NCI-H2029 treated with DMSO at 0.1 percent for 48 hours (cell line): ENCODE measurements around the gene FAM120B.

Experiments used
- DNase-seq: peaks from one replicate; lab custom pipeline; 2025; lab: John Stamatoyannopoulos, UW

The FAM120B gene

DNA sequence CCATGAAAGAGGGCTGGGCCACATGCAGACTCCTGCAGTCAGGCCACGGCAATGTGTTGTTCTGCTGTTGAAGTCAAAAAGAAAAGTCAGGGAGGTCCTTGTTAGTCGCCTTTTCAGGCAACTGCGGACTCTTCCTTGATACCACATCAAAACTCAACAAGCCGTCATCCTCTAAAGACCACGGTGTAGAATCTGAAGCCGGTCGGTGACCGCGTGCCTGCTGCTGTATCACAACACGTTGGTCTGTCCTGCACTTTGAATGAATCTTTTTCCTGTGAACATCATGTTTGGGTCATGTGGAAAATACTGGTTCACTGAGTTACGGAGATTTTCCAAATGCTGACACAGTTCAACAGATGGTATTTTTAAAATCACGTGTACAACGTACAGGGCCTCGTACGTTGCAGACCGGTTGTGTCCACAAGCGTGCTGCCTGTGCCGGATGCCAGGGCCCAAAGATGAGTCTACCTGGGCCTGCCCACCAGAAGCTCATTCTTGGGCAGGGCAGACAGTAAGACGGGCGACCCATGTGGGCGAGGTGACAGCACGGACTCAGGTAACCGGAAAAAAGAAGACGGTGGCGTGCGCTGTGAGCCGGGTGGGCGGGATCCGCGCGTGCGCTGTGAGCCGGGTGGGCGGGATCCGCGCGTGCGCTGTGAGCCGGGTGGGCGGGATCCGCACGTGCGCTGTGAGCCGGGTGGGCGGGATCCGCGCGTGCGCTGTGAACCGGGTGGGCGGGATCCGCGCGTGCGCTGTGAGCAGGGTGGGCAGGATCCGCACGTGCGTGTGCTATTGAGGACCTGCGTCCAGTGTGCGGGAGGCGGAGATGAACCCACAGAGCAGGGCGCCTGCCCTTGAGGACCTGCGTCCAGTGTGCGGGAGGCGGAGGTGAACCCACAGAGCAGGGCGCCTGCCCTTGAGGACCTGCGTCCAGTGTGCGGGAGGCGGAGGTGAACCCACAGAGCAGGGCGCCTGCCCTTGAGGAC, 114.5 kb downstream of the FAM120B start:
- no peak for DNase-seq

- no peak for DNase-seq
These were observed 115.4 kb downstream of the FAM120B start for GRCh38 chr6:170421921-170422320.

DNA sequence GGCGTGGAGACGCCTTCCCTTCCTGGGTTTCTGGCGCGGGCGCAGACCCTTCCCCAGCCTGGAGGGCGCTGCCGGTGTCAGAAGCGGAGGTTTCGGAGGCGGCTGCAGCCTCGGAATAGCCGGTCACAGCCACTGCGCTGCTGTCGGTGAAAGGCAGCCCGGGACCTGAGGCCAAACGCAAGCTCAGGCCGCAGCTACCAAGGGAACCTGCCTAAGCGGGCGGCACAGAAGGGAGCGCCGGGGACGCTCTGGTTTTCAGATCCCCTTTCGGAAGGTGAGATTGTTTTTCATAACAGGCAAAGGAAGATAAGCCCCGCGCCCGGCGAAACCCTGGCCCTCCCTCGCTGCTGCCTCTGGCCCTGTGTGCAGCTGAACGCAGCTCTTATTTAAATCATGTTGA, 116.5 kb downstream of the FAM120B start:
- DNase-seq, result no peak

DNA sequence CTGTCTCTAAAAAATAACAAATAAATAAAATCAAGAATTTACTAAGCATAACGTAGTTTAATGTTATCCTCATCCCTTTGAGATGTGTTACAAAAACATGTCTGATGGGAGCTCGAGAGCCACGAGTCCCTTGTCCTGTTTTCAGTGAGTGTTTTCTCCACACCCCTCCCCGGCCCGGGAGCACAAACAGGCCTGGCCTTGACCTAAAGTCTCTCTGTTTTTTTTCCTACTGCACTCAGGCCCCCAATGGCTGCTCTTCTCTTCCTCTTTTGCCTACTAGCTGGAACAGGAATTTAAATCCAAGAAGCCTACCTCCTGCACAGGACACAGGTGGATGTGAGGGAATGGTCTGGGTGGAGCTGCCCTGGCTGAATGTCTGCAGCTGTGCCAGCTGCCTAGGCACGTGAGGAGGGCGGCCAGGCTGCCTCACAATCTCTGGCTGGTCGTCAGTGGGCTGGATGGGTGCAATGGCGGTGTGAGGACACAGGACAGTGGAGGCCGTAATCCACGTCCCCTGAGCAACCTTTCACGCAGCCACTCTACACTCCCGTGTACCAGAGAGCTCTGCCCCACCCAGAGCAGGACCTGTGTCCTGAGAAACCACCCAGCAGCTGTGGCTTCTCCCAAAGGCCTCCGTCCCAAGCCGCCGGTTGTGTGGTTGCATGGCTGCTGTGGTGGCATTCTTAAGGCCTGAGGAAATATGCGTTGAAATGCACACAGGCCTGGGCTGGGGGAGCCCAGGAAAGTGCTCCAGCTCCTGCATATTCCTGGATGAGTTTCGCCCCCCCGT, 117.5 kb downstream of the FAM120B start:
- no peak for DNase-seq

DNA sequence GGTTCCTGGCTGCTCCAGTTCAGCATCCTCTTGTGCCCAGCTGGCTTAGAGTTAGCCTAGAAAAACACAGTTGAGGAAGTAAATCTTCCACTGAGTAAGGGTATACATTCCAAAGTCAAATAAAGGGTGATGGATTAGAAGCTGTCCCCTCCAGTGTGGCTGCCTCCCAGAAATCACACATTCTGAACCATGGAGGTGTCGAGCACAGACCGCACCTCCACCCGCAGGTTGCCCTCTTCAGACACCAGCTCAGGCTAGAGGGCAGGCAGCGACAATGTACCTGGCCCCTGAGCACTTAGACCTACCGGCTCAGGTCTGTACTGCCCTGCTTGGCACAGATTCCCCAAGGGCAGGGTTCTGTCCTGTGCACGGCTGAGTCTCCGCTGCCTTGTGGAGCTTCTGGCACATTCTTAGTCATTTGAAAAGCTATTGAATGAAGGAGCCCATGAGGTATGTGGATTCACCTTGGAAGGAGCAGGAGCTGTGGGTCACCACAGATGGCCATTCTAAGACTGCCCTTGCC, 118.1 kb downstream of the FAM120B start:
- DNase-seq, result no peak

GRCh38 chr6:170429450-170429849, 122.9 kb downstream of the FAM120B start:
- no peak for DNase-seq

- DNase-seq, result no peak
These were observed 126.9 kb downstream of the FAM120B start for GRCh38 chr6:170433163-170434116.

GRCh38 chr6:170434117-170434820, 127.7 kb downstream of the FAM120B start:
- peak; percentile 23 for DNase-seq

- DNase-seq, result no peak
These were observed 128.2 kb downstream of the FAM120B start for GRCh38 chr6:170434821-170435155.

DNA sequence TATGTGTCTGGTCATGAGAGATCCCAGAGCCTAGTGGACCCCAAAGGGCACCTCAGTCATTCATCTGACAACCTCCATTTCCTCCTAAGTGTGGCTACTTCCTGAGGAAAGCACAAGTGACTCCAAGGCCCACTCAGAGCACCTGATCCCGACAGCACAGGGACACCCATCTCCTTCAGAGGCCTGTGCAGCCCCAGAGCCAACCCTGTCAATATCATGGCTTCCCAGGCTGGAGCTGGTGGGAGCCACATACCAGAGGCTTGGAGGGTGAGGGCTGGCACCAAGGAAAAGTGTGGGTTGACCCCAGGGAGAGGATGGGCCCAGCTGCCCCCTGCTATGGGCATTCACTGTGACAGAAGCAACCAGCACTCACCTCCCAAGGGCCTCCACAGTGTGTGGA, 129.2 kb downstream of the FAM120B start:
- DNase-seq, result no peak

DNA sequence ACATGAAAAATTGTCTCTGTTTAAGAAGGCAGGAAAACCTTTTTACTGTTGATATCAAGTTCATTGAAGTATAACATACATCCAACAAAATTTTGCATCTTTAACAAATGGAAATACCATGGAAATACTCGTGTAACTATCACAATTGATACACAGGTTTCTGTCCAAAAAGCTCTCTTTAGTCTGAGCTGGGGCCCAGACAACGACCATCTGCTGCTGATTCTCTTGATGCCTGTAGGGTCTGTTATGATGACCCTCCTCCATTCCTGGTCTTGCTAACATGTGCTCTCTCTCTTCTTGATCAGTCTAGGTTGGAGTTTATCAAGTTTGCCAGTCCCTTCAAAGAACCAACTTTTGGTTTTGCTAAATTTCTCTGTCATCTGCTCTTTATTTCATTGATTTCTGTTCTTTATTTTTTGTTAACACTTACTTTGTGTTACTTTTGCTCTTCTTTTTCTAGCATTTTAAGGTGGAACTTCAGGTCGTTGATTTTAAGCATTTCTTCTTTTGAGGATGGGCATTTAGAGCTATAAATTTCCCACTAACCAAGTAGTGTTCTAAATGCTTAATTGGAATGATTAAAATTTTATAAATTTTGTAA, 129.8 kb downstream of the FAM120B start:
- no peak for DNase-seq

DNA sequence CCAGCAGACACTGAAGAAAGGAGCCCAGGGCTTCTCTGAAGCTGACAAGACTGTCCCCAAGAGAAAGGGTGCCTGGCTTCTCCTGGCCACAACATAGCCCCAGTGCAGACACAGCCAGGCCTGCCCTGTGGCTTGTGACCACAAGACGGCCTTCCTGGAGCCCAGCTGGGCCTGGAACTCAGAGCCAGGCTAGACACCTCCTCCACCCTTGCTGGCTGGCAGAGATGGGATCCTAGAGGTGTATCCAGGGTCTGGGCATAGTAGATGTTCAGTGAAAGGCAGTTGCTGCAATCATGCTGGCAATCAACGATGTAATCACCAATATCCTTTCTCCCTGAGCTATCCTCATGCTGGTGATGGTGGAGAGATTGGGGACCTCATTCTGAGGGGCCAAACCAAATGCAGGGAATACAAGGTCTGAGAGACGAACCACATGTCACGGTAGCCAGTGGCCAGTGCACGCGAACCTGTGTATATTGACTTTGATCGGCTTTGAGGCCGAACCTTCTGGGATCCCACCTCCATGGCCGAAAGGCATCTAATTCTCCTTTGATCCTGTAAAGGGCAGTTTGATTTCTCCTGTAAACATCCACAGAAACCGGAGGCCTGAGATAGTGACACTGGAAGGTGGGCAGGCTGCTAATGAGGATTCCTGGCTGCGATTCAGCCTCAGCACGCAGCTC, 131.3 kb downstream of the FAM120B start:
- no peak for DNase-seq

GRCh38 chr6:170438402-170438753, 131.8 kb downstream of the FAM120B start:
- peak; percentile 88 for DNase-seq

DNA sequence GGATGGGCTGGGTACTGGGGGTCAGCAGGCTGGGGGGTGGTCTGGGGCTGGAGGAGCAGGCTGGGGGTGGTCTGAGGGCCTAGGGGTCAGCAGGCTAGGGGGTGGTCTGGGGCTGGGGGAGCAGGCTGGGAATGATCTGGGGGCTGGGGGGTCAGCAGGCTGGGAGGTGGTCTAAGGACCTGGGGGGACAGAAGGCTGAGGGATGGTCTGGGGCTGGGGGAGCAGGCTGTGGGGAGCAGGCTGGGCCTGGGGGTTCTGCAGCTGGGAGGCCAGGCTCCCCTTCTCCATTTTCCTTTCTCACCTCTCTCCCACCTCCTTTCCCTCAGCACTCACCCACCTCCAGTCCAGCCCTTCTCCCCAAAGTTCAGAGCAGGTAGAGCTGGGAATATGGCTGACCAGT, 132.3 kb downstream of the FAM120B start:
- DNase-seq, result no peak

DNA sequence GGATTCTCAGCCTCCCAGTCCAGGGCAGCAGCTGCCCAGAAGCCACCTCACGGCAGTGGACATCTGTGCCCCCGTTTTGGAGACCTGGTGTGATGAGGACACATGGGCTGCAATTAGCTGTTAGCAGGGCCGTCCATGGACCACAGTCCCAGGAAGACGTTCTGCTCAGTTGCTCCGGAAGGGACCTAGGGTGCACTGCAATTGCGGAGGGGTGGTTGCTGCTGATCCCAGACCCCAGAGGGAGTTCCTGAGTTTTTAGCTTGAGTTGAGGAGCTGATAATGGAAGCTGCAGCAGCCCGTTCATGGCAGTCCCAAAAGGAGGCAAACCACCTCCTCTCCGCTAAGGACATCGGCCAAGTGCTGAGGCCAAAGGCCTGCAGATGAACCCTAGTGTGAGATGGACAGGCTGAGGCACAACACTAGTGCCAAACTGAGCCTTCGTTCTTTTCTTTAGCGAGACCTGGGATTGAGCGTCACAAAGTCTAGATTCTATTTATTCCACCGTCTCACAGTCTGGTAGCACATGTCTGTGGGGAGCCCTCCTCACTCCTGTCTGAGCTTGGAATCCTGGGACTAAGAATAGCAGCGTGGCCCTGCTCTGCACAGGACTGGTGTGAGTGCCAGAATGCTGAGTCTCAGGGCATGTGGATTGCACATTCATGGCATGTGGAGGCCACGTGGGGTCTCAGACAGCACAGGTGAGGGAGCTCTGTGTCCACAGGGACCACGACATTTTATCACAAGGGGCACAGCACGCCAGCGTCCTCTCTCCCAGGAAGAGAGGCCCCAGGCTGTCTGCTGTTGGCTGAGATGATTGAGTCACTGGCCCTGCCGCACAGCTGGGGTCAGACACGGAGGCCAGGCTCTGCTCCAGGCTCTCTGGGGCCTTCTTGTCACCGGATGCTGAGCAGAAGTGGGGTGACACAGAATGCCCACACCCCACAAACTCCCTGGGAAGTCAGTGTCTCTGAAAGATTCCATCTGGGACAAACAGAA, 133.1 kb downstream of the FAM120B start:
- no peak for DNase-seq

GRCh38 chr6:170440437-170440836, 133.9 kb downstream of the FAM120B start:
- no peak for DNase-seq

DNA sequence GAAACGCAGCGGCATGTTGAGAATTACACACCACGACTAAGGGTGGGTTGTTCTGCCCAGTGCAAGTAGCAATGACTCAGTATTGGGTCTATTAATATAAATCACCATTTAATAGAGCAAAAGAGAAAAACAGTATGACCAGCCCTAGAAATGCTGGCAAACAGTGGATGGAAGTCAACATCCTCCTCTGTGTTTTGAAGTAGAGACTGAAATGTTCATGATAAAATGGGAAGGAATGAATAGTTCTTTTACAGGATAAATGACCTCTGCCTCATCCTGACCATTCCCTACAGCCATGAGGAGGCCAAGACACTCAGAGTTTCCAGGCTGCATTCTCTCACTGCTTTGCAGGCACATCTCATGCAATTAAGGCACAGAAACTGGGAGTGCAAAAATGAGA, 134.8 kb downstream of the FAM120B start:
- no peak for DNase-seq

- DNase-seq, result no peak
These were observed 136.0 kb downstream of the FAM120B start for GRCh38 chr6:170442596-170442995.

GRCh38 chr6:170443151-170443662, 136.6 kb downstream of the FAM120B start:
- DNase-seq, result no peak
